Gastroesophageal sphincter (tissue), 3 donors: ENCODE data around the gene HSBP1.

ENCODE experiments used
- POLR2A ChIP-seq, 2 donors: fragments of 450-650 bp; IDR thresholded peaks; one replicate each; pipeline ENCODE4 v1.6.1; 2017; ENCODE audit warnings: antibody characterized with exemption in 2 of 2, mild to moderate bottlenecking in 2 of 2, moderate library complexity in 1 of 2
- POLR2AphosphoS5 ChIP-seq: sonication (generic); formaldehyde crosslinking; IDR thresholded peaks from one replicate; pipeline ENCODE4 v1.6.1; 2017; ENCODE audit warnings: antibody characterized with exemption
- TF ChIP-seq, protein P1 (sequence below), 4 experiments: fragments of 200-600 bp in 2 of 4; fragments of 450-650 bp in 2 of 4; sonication (generic) in 1 of 4; IDR thresholded peaks; one replicate each; pipeline ENCODE4 v1.5.1; 2017 to 2019; ENCODE audit warnings: antibody characterized with exemption in 4 of 4, mild to moderate bottlenecking in 2 of 4, moderate library complexity in 2 of 4

DNA sequence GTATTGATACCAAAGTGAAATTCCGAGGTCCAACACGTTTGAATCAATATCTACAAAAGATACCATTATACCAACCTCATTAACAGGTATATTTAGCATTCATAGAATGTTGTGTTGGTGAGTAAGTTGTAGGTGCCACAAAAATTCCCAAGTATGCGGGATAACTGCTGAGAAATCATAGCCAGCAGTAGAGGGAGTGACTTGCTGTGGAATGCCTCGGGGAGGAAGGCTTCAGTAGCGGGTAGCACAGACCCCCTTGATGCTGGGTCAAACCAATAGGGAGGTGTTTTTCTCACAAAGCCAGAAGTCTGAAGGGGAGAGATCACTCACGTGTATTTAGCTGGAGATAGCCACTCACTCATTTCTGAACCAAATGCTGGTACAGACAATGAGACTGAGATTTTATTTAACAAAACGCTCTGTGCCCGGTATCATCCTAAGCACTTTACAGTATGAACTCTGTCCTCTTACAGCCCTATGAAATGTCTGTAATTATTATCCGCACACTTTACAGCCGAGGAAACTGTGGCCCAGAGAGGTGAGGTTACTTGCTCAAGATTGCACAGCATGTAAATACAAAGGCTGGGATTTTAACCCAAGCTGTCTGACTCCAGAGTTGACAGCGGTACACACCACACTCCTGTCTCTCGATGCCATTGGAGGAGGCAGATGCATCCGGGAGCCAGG lies 23.1 kb downstream of the HSBP1 start:
- TF ChIP-seq POLR2A (IDR thresholded peaks at IDR 0.05) (no peak), POLR2AphosphoS5 (no peak)
- TF ChIP-seq, protein P1, sequence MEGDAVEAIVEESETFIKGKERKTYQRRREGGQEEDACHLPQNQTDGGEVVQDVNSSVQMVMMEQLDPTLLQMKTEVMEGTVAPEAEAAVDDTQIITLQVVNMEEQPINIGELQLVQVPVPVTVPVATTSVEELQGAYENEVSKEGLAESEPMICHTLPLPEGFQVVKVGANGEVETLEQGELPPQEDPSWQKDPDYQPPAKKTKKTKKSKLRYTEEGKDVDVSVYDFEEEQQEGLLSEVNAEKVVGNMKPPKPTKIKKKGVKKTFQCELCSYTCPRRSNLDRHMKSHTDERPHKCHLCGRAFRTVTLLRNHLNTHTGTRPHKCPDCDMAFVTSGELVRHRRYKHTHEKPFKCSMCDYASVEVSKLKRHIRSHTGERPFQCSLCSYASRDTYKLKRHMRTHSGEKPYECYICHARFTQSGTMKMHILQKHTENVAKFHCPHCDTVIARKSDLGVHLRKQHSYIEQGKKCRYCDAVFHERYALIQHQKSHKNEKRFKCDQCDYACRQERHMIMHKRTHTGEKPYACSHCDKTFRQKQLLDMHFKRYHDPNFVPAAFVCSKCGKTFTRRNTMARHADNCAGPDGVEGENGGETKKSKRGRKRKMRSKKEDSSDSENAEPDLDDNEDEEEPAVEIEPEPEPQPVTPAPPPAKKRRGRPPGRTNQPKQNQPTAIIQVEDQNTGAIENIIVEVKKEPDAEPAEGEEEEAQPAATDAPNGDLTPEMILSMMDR (IDR thresholded peaks at IDR 0.05) = no peak
